ENCODE measurements around the gene KCTD7. TPM values are rescaled to one million over a fixed set of nuclear protein-coding genes. Genes with fewer than 3 reads are reported as not detected.

The KCTD7 gene
- total and polyA plus RNA-seq, 10 donors = 2.3 to 25.0 (median 14.5) TPM

- intact Hi-C loops (cut with DNase I; ENCODE audit: low total_unique reads) = no loop called here
- TF ChIP-seq, protein P1, sequence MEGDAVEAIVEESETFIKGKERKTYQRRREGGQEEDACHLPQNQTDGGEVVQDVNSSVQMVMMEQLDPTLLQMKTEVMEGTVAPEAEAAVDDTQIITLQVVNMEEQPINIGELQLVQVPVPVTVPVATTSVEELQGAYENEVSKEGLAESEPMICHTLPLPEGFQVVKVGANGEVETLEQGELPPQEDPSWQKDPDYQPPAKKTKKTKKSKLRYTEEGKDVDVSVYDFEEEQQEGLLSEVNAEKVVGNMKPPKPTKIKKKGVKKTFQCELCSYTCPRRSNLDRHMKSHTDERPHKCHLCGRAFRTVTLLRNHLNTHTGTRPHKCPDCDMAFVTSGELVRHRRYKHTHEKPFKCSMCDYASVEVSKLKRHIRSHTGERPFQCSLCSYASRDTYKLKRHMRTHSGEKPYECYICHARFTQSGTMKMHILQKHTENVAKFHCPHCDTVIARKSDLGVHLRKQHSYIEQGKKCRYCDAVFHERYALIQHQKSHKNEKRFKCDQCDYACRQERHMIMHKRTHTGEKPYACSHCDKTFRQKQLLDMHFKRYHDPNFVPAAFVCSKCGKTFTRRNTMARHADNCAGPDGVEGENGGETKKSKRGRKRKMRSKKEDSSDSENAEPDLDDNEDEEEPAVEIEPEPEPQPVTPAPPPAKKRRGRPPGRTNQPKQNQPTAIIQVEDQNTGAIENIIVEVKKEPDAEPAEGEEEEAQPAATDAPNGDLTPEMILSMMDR (IDR thresholded peaks at IDR 0.05 in 8 of 11, conservative IDR thresholded peaks at IDR 0.05 in 3 of 11) = no peak
- TF ChIP-seq POLR2AphosphoS5 (IDR thresholded peaks at IDR 0.05) (no peak), POLR2A (IDR thresholded peaks at IDR 0.05) (no peak)
- Histone ChIP-seq H3K4me1 (peaks cover 0 to 7% (median 0%) of the 10 kb centered on the region in 6 donors), H3K27ac (peak overlapping the region in 5 of 8 donors; percentile 15 to 60 (median 48)), H3K4me3 (no peak overlapping the region), H3K27me3 (replicated peaks in 1 of 7) (no peaks in the 10 kb centered on the region), H3K9me3 (peaks cover 0 to 5% (median 2%) of the 10 kb centered on the region in 8 donors), H3K36me3 (peaks cover 0 to 35% (median 0%) of the 10 kb centered on the region in 6 donors)
- WGBS, 5 donors = 44 to 77% (median 67%) methylated on average over 4 of the region's 4 CpGs
- no peak for DNase-seq
Observed at GRCh38 chr7:66693331-66693730, 64.7 kb downstream of the KCTD7 start.

Other genes with a start within 250 kb of the KCTD7 start
- 10 to 100 TPM; 26.7 to 39.6 (median 30.8) TPM for gene RABGEF1, start 111.9 kb downstream of the KCTD7 start, total RNA-seq
- 10 to 100 TPM in 1 of 3 donors, 1 to 10 TPM in 2; 8.3 to 10.0 (median 8.8) TPM for gene RABGEF1, start 111.9 kb downstream of the KCTD7 start, polyA plus RNA-seq